H9 (cell line): ENCODE data around the gene CSAD. TPM values are rescaled to one million over a fixed set of nuclear protein-coding genes. Genes with fewer than 3 reads are reported as not detected.

Source experiments
- DNase-seq: peaks from one replicate; pipeline ENCODE4 v3.0.0-alpha.2; 2017
- H2AFZ ChIP-seq: one replicate; pipeline ENCODE4 v1.6.1; 2013; ENCODE audit warnings: mild to moderate bottlenecking, low read length, control low read depth, moderate library complexity
- H2AK5ac ChIP-seq: 2 replicates; pipeline ENCODE4 v1.6.1; 2013; ENCODE audit warnings: low read length, control low read depth, mixed read lengths; ENCODE audit not compliant: insufficient read length
- H2BK120ac ChIP-seq: one replicate; pipeline ENCODE4 v1.6.1; 2013; ENCODE audit warnings: low read depth, mild to moderate bottlenecking, low read length, control low read depth, inconsistent platforms; ENCODE audit not compliant: poor library complexity, severe bottlenecking
- H2BK12ac ChIP-seq: 2 replicates; pipeline ENCODE4 v1.6.1; 2013; ENCODE audit warnings: low read length, control low read depth, mixed read lengths, low read depth; ENCODE audit not compliant: insufficient read length
- H2BK15ac ChIP-seq: 2 replicates; pipeline ENCODE4 v1.6.1; 2013; ENCODE audit warnings: low read depth, low read length, control low read depth
- H2BK20ac ChIP-seq: one replicate; pipeline ENCODE4 v1.6.1; 2013; ENCODE audit warnings: low read depth, mild to moderate bottlenecking, low read length, control low read depth, inconsistent platforms; ENCODE audit not compliant: poor library complexity, severe bottlenecking
- H2BK5ac ChIP-seq: 2 replicates; pipeline ENCODE4 v1.6.1; 2013; ENCODE audit warnings: low read length, control low read depth, mixed read lengths; ENCODE audit not compliant: insufficient read length
- H3K14ac ChIP-seq: 2 replicates; pipeline ENCODE4 v1.6.1; 2013; ENCODE audit warnings: low read length, control low read depth; ENCODE audit not compliant: insufficient read depth
- H3K18ac ChIP-seq: 2 replicates; pipeline ENCODE4 v1.6.1; 2013; ENCODE audit warnings: low read depth, mild to moderate bottlenecking, mixed read lengths, low read length, control low read depth; ENCODE audit not compliant: insufficient read length
- H3K23ac ChIP-seq: 2 replicates; pipeline ENCODE4 v1.6.1; 2013; ENCODE audit warnings: low read length, control low read depth, mixed read lengths, low read depth; ENCODE audit not compliant: insufficient read length
- H3K23me2 ChIP-seq: 2 replicates; pipeline ENCODE4 v1.6.1; 2013; ENCODE audit warnings: low read depth, mild to moderate bottlenecking, mixed read lengths, low read length, control low read depth; ENCODE audit not compliant: insufficient read length, poor library complexity, severe bottlenecking
- H3K27ac ChIP-seq: 2 replicates; pipeline ENCODE4 v1.5.1; 2013; ENCODE audit warnings: low read length, control low read depth, mixed read lengths, low read depth; ENCODE audit not compliant: insufficient read length
- H3K27me3 ChIP-seq: 2 replicates; pipeline ENCODE4 v1.6.1; 2013; ENCODE audit warnings: low read length, control low read depth, inconsistent platforms; ENCODE audit not compliant: insufficient read depth
- H3K4ac ChIP-seq: 2 replicates; pipeline ENCODE4 v1.6.1; 2013; ENCODE audit warnings: low read depth, mild to moderate bottlenecking, control low read depth, inconsistent platforms, low read length, moderate library complexity
- H3K4me1 ChIP-seq: 2 replicates; pipeline ENCODE4 v1.6.1; 2013; ENCODE audit warnings: low read length, control low read depth, inconsistent platforms; ENCODE audit not compliant: insufficient read depth
- H3K4me2 ChIP-seq: 2 replicates; pipeline ENCODE4 v1.6.1; 2013; ENCODE audit warnings: low read length, control low read depth, mixed read lengths; ENCODE audit not compliant: insufficient read length, insufficient read depth
- H3K56ac ChIP-seq: 2 replicates; pipeline ENCODE4 v1.6.1; 2013; ENCODE audit warnings: low read depth, mild to moderate bottlenecking, mixed read lengths, low read length, control low read depth; ENCODE audit not compliant: insufficient read length
- H3K79me1 ChIP-seq: 2 replicates; pipeline ENCODE4 v1.6.1; 2013; ENCODE audit warnings: low read depth, mild to moderate bottlenecking, moderate library complexity, low read length, control low read depth, inconsistent platforms; ENCODE audit not compliant: insufficient read depth, poor library complexity, severe bottlenecking
- H3K79me2 ChIP-seq: 2 replicates; pipeline ENCODE4 v1.6.1; 2013; ENCODE audit warnings: low read length, control low read depth, inconsistent platforms; ENCODE audit not compliant: insufficient read depth
- H3K9ac ChIP-seq: 2 replicates; pipeline ENCODE4 v1.6.1; 2013; ENCODE audit warnings: low read length, control low read depth, mixed read lengths; ENCODE audit not compliant: insufficient read length; ENCODE audit errors: extremely low read depth
- H3K9me3 ChIP-seq: one replicate; pipeline ENCODE4 v1.6.1; 2013; ENCODE audit warnings: low read depth, low read length, inconsistent platforms; ENCODE audit not compliant: control insufficient read depth
- H3T11ph ChIP-seq: one replicate; pipeline ENCODE4 v1.6.1; 2013; ENCODE audit warnings: mild to moderate bottlenecking, low read length, control low read depth, inconsistent platforms
- H4K20me1 ChIP-seq: one replicate; pipeline ENCODE4 v1.6.1; 2013; ENCODE audit not compliant: control insufficient read depth, insufficient read length, insufficient read depth
- H4K5ac ChIP-seq: 2 replicates; pipeline ENCODE4 v1.6.1; 2013; ENCODE audit warnings: low read depth, mild to moderate bottlenecking, mixed read lengths, low read length, control low read depth; ENCODE audit not compliant: insufficient read length
- H4K8ac ChIP-seq: replicated peaks from 2 replicates; pipeline ENCODE4 v1.6.1; 2013; ENCODE audit warnings: low read length, control low read depth, mixed read lengths, low read depth; ENCODE audit not compliant: insufficient read length
- H4K91ac ChIP-seq: 2 replicates; pipeline ENCODE4 v1.6.1; 2013; ENCODE audit warnings: low read depth, mild to moderate bottlenecking, moderate library complexity, mixed read lengths, low read length, control low read depth; ENCODE audit not compliant: insufficient read length
- H3K27ac Mint-ChIP-seq, 3 experiments: 2 replicates in 2 of 3; 3 replicates in 1 of 3; pipeline ENCODE4 v1.8.0; 2020 to 2021; ENCODE audit warnings: mixed read lengths in 3 of 3, mild to moderate bottlenecking in 1 of 3, moderate library complexity in 1 of 3
- H3K27me3 Mint-ChIP-seq: 2 replicates; pipeline ENCODE4 v1.8.0; 2021; ENCODE audit warnings: low read depth, mild to moderate bottlenecking, moderate library complexity, mixed read lengths
- H3K36me3 Mint-ChIP-seq, 3 experiments: 2 replicates in 2 of 3; 3 replicates in 1 of 3; pipeline ENCODE4 v1.8.0; 2020 to 2021; ENCODE audit warnings: low read depth in 3 of 3, mixed read lengths in 3 of 3; ENCODE audit not compliant: insufficient read depth in 1 of 3
- H3K4me1 Mint-ChIP-seq, 2 experiments: 2 replicates each; pipeline ENCODE4 v1.8.0; 2020; ENCODE audit warnings: mixed read lengths in 2 of 2
- H3K4me3 Mint-ChIP-seq, 2 experiments: 2 replicates in 1 of 2; 3 replicates in 1 of 2; pipeline ENCODE4 v1.8.0; 2020 to 2021; ENCODE audit warnings: mild to moderate bottlenecking in 2 of 2, mixed read lengths in 2 of 2, moderate library complexity in 1 of 2
- H3K9me3 Mint-ChIP-seq, 2 experiments: 2 replicates in 1 of 2; 3 replicates in 1 of 2; pipeline ENCODE4 v1.8.0; 2020; ENCODE audit warnings: mild to moderate bottlenecking in 2 of 2, mixed read lengths in 2 of 2, moderate library complexity in 1 of 2
- WGBS: extraction: QIAGEN DNeasy Blood & Tissue Kit; methylation state at CpG from one replicate; pipeline ENCODE4 v1.1.7; 2013; ENCODE audit warnings: missing lambda C conversion rate, low lambda C conversion rate, mixed read lengths; ENCODE audit not compliant: insufficient read length; ENCODE audit errors: extremely low coverage; 5-methylcytosine and 5-hydroxymethylcytosine counted together
- total RNA-seq: library from RNA; stranded (reverse); gene quantifications from 2 replicates; pipeline ENCODE4 v1.2.1, GENCODE V29; 2021
- TF ChIP-seq, protein P1 (sequence below): fragments of 200-600 bp; sonication (generic); conservative IDR thresholded peaks from 3 replicates; pipeline ENCODE4 v1.8.0; 2021; ENCODE audit warnings: antibody characterized with exemption, mild to moderate bottlenecking

The CSAD gene
- total RNA-seq, 1 experiment from 2014 or later = 7.4 TPM

DNA sequence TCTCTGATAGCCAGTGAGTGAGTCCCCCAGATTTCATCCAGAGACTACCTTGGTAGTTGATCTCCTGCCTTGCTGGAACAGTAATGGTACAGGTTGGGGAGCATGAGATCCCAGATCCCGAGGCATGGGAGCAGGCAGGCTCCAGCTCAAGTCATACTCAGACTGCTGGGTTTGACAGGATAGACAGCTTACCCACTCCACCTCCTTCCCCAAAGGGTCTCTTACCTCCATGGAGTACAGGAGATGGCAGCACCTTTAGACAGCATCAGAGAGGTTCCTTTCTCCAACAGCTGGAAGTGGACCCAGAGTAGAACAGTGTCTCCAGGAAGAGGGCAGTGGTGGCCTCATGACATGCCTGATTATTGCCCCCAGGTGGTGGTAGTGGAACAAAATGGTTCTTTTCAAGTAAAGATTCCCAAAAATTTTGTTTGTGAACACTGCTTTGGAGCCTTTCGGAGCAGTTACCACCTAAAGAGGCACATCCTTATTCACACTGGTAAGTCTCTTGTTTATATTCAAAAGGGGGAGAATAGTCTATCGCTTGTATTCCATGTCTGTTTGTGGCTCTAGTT lies 4.9 kb upstream of the CSAD start:
- H3K27ac Mint-ChIP-seq = no peak overlapping the region
- H3K36me3 Mint-ChIP-seq = peaks cover 41 to 67% (median 57%) of the 10 kb centered on the region in 3 experiments; a peak in 6 of 7 replicates

More for the DNA sequence above, 4.9 kb upstream of the CSAD start:
- no peak overlapping the region for H3K4ac ChIP-seq
- no CpG with 5 or more reads among the region's 3 CpGs for WGBS
- no peak for DNase-seq
- no peak overlapping the region for H3K18ac ChIP-seq
- no peaks in the 10 kb centered on the region for H3K79me1 ChIP-seq
- peaks cover 2% of the 10 kb centered on the region for H4K20me1 ChIP-seq
- H3K4me1 Mint-ChIP-seq = peaks cover 19 to 24% of the 10 kb centered on the region in 2 experiments
- H4K5ac ChIP-seq = no peak overlapping the region
- no peak overlapping the region for H3K4me3 Mint-ChIP-seq
- H3K27me3 ChIP-seq = no peaks in the 10 kb centered on the region
- no peak overlapping the region for H4K8ac ChIP-seq
- H3K9me3 Mint-ChIP-seq = no peaks in the 10 kb centered on the region
- no peak overlapping the region for H2AFZ ChIP-seq
- H3T11ph ChIP-seq = no peak overlapping the region
- H3K23ac ChIP-seq = no peak overlapping the region
- TF ChIP-seq, protein P1, sequence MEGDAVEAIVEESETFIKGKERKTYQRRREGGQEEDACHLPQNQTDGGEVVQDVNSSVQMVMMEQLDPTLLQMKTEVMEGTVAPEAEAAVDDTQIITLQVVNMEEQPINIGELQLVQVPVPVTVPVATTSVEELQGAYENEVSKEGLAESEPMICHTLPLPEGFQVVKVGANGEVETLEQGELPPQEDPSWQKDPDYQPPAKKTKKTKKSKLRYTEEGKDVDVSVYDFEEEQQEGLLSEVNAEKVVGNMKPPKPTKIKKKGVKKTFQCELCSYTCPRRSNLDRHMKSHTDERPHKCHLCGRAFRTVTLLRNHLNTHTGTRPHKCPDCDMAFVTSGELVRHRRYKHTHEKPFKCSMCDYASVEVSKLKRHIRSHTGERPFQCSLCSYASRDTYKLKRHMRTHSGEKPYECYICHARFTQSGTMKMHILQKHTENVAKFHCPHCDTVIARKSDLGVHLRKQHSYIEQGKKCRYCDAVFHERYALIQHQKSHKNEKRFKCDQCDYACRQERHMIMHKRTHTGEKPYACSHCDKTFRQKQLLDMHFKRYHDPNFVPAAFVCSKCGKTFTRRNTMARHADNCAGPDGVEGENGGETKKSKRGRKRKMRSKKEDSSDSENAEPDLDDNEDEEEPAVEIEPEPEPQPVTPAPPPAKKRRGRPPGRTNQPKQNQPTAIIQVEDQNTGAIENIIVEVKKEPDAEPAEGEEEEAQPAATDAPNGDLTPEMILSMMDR = 0 out of 3 replicates have a peak, but pooled peaks have one; percentile 16
- no peak overlapping the region for H3K14ac ChIP-seq
- no peaks in the 10 kb centered on the region for H3K79me2 ChIP-seq
- H2BK12ac ChIP-seq = no peak overlapping the region
- H2BK20ac ChIP-seq = no peak overlapping the region
- no peak overlapping the region for H3K4me2 ChIP-seq
- peaks cover 12% of the 10 kb centered on the region; the same call in 1 of the 2 replicates for H3K27me3 Mint-ChIP-seq
- no peak overlapping the region for H3K56ac ChIP-seq
- no peak overlapping the region for H2BK5ac ChIP-seq
- no peak overlapping the region for H3K27ac ChIP-seq
- H3K23me2 ChIP-seq = peaks cover 6% of the 10 kb centered on the region
- no peak overlapping the region for H4K91ac ChIP-seq
- H3K9ac ChIP-seq = no peak overlapping the region
- no peak overlapping the region for H2BK15ac ChIP-seq
- no peak overlapping the region for H2AK5ac ChIP-seq
- H3K4me1 ChIP-seq = 0 out of 2 replicates have a peak, but pooled peaks cover 3% of the 10 kb centered on the region
- no peaks in the 10 kb centered on the region for H3K9me3 ChIP-seq
- H2BK120ac ChIP-seq = no peak overlapping the region
